IMR-90 (cell line): Measurements from ENCODE around the gene DENND1A.

ENCODE experiments used
- BHLHE40 ChIP-seq: fragments of 150-350 bp; IDR thresholded peaks from 2 replicates; pipeline ENCODE4 v1.6.1; 2016; ENCODE audit warnings: mild to moderate bottlenecking, low read depth, low read length
- CHD1 ChIP-seq: IDR thresholded peaks from 2 replicates; pipeline ENCODE4 v1.6.1; 2012; ENCODE audit warnings: low read depth, low read length, improper control_type of control experiment
- CTCF ChIP-seq: conservative IDR thresholded peaks from 2 replicates; pipeline ENCODE4 v1.5.1; 2012; ENCODE audit warnings: mild to moderate bottlenecking, low read depth, low read length, improper control_type of control experiment
- MAZ ChIP-seq: IDR thresholded peaks from 2 replicates; pipeline ENCODE4 v1.6.1; 2012; ENCODE audit warnings: low read depth, mild to moderate bottlenecking, low read length, improper control_type of control experiment, moderate library complexity, borderline replicate concordance
- NFE2L2 ChIP-seq: fragments of 150-350 bp; IDR thresholded peaks from 2 replicates; pipeline ENCODE4 v1.6.1; 2016; ENCODE audit warnings: low read depth, mild to moderate bottlenecking, low read length
- POLR2A ChIP-seq: IDR thresholded peaks from 2 replicates; pipeline ENCODE4 v1.6.1; 2012; ENCODE audit warnings: mild to moderate bottlenecking, low read depth, low read length
- RAD21 ChIP-seq: IDR thresholded peaks from 2 replicates; pipeline ENCODE4 v1.6.1; 2012; ENCODE audit warnings: low read length, improper control_type of control experiment
- RFX5 ChIP-seq: IDR thresholded peaks from 2 replicates; pipeline ENCODE4 v1.8.0; 2012; ENCODE audit warnings: low read depth, mild to moderate bottlenecking, low read length, moderate library complexity
- SMC3 ChIP-seq: fragments of 150-350 bp; IDR thresholded peaks from 2 replicates; pipeline ENCODE4 v1.6.1; 2016; ENCODE audit warnings: low read depth, mild to moderate bottlenecking, antibody characterized with exemption, low read length, moderate library complexity
- TF ChIP-seq, protein P1 (sequence below): fragments of 150-350 bp; IDR thresholded peaks from 2 replicates; pipeline ENCODE4 v1.6.1; 2017; ENCODE audit warnings: mild to moderate bottlenecking, antibody characterized with exemption, low read length, low read depth

DNA sequence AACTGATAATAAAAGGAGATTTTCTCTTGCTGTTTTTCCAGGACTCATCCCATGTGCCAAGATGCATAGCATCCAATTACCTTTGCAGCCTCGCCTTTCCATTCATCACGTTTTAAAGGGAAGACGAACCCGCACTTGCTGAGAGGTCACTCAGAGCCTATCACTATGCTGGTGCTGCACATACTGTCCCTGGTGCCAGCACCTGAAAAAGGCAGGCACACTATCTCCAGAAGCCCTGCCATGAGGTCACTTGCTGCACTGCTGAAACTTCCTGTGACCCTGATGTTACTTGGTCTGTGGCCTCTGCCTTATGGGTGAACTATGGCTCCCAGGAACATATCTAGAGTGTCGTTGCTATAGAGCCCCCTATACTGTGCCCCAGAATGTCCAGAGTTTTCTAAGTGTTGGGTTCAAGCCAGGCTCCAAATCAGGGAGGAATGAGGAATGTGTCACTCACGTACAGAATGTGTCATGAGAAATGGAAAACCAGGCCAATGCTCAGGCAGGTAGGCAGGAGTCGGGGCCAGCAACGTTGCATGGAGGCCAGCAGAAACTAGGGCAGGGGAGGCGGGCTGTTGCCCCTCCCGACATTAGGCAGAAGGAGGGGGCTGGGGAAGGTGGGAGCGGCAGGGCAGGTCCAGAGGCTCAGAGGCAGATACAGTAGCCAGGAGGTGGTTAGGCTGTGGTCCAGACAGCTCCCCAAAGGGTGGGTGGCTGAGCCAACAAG is 311.8 kb downstream of the DENND1A start:
- TF ChIP-seq CTCF (no peak), POLR2A (no peak), SMC3 (no peak), NFE2L2 (no peak), MAZ (no peak), RAD21 (no peak), CHD1 (no peak), RFX5 (no peak), BHLHE40 (no peak)
- TF ChIP-seq, protein P1, sequence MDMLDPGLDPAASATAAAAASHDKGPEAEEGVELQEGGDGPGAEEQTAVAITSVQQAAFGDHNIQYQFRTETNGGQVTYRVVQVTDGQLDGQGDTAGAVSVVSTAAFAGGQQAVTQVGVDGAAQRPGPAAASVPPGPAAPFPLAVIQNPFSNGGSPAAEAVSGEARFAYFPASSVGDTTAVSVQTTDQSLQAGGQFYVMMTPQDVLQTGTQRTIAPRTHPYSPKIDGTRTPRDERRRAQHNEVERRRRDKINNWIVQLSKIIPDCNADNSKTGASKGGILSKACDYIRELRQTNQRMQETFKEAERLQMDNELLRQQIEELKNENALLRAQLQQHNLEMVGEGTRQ: no peak
